HCT116 (cell line): Measurements from ENCODE around the gene H19.

Experiments
- EGR1 ChIP-seq: IDR thresholded peaks from 2 replicates; pipeline ENCODE4 v1.6.1; 2012; ENCODE audit warnings: low read depth
- EZH2 ChIP-seq: fragments of 200-600 bp; sonication (generic); IDR thresholded peaks from 2 replicates; pipeline ENCODE4 v1.6.1; 2017; ENCODE audit warnings: antibody characterized with exemption, mixed run types
- JUND ChIP-seq: IDR thresholded peaks from 2 replicates; pipeline ENCODE4 v1.6.1; 2012
- POLR2AphosphoS5 ChIP-seq: IDR thresholded peaks from 2 replicates; pipeline ENCODE4 v1.6.1; 2011; ENCODE audit warnings: mild to moderate bottlenecking, low read depth, low read length, moderate library complexity
- YY1 ChIP-seq: IDR thresholded peaks from 2 replicates; pipeline ENCODE4 v1.6.1; 2011; ENCODE audit warnings: low read length, low read depth, moderate library complexity, mild to moderate bottlenecking; ENCODE audit not compliant: insufficient replicate concordance; ENCODE audit errors: extremely low read depth
- TF ChIP-seq, protein P1 (sequence below), 3 experiments: fragments of 200-600 bp in 1 of 3; sonication (generic) in 1 of 3; IDR thresholded peaks in 2 of 3; conservative IDR thresholded peaks in 1 of 3; 2 replicates each; pipeline ENCODE4 v1.5.1; 2012 to 2017; ENCODE audit warnings: low read depth in 2 of 3, low read length in 2 of 3, antibody characterized with exemption in 1 of 3, borderline replicate concordance in 1 of 3, control low read depth in 1 of 3, mild to moderate bottlenecking in 1 of 3, mixed read lengths in 1 of 3, mixed run types in 1 of 3, moderate library complexity in 1 of 3; ENCODE audit not compliant: insufficient read depth in 1 of 3
- TF ChIP-seq, protein P2 (sequence below): IDR thresholded peaks from 2 replicates; pipeline ENCODE4 v1.6.1; 2012
- TF ChIP-seq, protein P3 (sequence below): IDR thresholded peaks from 2 replicates; pipeline ENCODE4 v1.6.1; 2012; ENCODE audit warnings: low read depth

DNA sequence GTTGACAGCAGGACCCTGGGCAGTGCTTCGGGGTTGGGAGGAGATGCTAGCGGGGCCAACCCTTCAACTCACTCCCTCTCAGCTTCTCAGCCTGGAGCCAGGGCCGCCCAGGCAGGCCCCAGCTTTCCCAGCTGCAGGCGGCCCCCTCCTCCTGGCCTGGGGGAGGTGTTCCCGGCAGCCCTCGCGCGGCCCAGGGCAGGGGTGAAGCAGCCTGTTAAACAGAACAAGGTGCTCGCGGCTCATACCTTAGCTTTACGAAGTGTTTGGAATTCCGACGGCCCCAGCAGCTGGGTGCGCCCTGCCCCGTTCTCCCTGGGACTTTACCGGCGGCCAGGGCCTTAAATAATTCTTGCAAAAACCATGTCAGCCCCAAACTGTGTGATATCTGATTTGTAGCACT lies 33.3 kb downstream of the H19 start:
- TF ChIP-seq EZH2 (no peak), JUND (no peak), POLR2AphosphoS5 (no peak), EGR1 (no peak), YY1 (no peak)
- TF ChIP-seq, protein P1, sequence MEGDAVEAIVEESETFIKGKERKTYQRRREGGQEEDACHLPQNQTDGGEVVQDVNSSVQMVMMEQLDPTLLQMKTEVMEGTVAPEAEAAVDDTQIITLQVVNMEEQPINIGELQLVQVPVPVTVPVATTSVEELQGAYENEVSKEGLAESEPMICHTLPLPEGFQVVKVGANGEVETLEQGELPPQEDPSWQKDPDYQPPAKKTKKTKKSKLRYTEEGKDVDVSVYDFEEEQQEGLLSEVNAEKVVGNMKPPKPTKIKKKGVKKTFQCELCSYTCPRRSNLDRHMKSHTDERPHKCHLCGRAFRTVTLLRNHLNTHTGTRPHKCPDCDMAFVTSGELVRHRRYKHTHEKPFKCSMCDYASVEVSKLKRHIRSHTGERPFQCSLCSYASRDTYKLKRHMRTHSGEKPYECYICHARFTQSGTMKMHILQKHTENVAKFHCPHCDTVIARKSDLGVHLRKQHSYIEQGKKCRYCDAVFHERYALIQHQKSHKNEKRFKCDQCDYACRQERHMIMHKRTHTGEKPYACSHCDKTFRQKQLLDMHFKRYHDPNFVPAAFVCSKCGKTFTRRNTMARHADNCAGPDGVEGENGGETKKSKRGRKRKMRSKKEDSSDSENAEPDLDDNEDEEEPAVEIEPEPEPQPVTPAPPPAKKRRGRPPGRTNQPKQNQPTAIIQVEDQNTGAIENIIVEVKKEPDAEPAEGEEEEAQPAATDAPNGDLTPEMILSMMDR (IDR thresholded peaks at IDR 0.05 in 2 of 3, conservative IDR thresholded peaks at IDR 0.05 in 1 of 3; ENCODE audit: borderline replicate concordance in 1 of 3, insufficient read depth in 1 of 3, low read depth in 2 of 3, low read length in 2 of 3), result no peak
- TF ChIP-seq, protein P2, sequence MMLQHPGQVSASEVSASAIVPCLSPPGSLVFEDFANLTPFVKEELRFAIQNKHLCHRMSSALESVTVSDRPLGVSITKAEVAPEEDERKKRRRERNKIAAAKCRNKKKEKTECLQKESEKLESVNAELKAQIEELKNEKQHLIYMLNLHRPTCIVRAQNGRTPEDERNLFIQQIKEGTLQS, result no peak
- TF ChIP-seq, protein P3, sequence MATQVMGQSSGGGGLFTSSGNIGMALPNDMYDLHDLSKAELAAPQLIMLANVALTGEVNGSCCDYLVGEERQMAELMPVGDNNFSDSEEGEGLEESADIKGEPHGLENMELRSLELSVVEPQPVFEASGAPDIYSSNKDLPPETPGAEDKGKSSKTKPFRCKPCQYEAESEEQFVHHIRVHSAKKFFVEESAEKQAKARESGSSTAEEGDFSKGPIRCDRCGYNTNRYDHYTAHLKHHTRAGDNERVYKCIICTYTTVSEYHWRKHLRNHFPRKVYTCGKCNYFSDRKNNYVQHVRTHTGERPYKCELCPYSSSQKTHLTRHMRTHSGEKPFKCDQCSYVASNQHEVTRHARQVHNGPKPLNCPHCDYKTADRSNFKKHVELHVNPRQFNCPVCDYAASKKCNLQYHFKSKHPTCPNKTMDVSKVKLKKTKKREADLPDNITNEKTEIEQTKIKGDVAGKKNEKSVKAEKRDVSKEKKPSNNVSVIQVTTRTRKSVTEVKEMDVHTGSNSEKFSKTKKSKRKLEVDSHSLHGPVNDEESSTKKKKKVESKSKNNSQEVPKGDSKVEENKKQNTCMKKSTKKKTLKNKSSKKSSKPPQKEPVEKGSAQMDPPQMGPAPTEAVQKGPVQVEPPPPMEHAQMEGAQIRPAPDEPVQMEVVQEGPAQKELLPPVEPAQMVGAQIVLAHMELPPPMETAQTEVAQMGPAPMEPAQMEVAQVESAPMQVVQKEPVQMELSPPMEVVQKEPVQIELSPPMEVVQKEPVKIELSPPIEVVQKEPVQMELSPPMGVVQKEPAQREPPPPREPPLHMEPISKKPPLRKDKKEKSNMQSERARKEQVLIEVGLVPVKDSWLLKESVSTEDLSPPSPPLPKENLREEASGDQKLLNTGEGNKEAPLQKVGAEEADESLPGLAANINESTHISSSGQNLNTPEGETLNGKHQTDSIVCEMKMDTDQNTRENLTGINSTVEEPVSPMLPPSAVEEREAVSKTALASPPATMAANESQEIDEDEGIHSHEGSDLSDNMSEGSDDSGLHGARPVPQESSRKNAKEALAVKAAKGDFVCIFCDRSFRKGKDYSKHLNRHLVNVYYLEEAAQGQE, result no peak
